OCI-LY7 (cell line): ENCODE results near the gene NPVF.
A peak's percentile ranks its signal among the peaks of the same experiment; 100 is the strongest.

Experiments
- EZH2phosphoT487 ChIP-seq: fragments of 200-600 bp; sonication (generic); IDR thresholded peaks from 2 replicates; pipeline ENCODE4 v1.6.1; 2018; ENCODE audit warnings: low read depth, borderline replicate concordance, mild to moderate bottlenecking, mixed run types, antibody characterized with exemption, low read length, moderate library complexity, mixed read lengths
- TF ChIP-seq, protein P1 (sequence below): fragments of 200-600 bp; sonication (generic); conservative IDR thresholded peaks from 2 replicates; pipeline ENCODE4 v1.5.1; 2014; ENCODE audit warnings: mild to moderate bottlenecking, antibody characterized with exemption, low read length, moderate library complexity, mixed read lengths

DNA sequence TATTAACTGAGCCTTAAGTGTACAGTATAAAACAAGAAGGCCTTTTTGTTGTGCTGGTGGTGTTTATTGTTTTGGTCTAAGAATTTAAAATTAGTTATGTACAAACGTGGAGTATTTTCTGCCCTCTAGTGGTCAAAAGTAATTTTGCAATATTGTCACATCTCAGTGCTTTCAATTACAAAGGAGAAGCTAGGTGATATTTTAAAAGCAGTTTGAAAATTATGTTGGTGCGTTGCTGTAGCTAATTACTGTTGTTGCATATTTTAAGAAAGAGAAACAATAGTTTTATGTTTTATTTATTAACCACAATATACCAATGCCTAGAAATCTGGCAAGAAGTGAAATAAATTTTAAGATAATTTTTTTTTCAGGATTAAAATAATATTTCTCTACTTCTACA, 11.4 kb downstream of the NPVF start:
- TF ChIP-seq, protein P1, sequence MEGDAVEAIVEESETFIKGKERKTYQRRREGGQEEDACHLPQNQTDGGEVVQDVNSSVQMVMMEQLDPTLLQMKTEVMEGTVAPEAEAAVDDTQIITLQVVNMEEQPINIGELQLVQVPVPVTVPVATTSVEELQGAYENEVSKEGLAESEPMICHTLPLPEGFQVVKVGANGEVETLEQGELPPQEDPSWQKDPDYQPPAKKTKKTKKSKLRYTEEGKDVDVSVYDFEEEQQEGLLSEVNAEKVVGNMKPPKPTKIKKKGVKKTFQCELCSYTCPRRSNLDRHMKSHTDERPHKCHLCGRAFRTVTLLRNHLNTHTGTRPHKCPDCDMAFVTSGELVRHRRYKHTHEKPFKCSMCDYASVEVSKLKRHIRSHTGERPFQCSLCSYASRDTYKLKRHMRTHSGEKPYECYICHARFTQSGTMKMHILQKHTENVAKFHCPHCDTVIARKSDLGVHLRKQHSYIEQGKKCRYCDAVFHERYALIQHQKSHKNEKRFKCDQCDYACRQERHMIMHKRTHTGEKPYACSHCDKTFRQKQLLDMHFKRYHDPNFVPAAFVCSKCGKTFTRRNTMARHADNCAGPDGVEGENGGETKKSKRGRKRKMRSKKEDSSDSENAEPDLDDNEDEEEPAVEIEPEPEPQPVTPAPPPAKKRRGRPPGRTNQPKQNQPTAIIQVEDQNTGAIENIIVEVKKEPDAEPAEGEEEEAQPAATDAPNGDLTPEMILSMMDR = peak; percentile 98
- TF ChIP-seq EZH2phosphoT487 = no peak
